PFSK-1 (cell line): ENCODE measurements around the gene MAP4K4.

ENCODE experiments used
- SIN3A ChIP-seq: IDR thresholded peaks from 2 replicates; pipeline ENCODE4 v1.6.1; 2012; ENCODE audit warnings: mild to moderate bottlenecking, low read length, moderate library complexity, borderline replicate concordance; ENCODE audit not compliant: insufficient read depth
- TAF1 ChIP-seq: IDR thresholded peaks from 2 replicates; pipeline ENCODE4 v1.6.1; 2012; ENCODE audit warnings: low read length, control low read depth, borderline replicate concordance; ENCODE audit not compliant: insufficient read depth
- TF ChIP-seq, protein P1 (sequence below), 2 experiments: IDR thresholded peaks; 2 replicates each; pipeline versions ENCODE4 v1.6.1 to v1.8.0; 2011 to 2012; ENCODE audit warnings: low read depth in 2 of 2, low read length in 2 of 2, control low read depth in 1 of 2, inconsistent platforms in 1 of 2, mild to moderate bottlenecking in 1 of 2, moderate library complexity in 1 of 2; ENCODE audit not compliant: insufficient read depth in 1 of 2

DNA sequence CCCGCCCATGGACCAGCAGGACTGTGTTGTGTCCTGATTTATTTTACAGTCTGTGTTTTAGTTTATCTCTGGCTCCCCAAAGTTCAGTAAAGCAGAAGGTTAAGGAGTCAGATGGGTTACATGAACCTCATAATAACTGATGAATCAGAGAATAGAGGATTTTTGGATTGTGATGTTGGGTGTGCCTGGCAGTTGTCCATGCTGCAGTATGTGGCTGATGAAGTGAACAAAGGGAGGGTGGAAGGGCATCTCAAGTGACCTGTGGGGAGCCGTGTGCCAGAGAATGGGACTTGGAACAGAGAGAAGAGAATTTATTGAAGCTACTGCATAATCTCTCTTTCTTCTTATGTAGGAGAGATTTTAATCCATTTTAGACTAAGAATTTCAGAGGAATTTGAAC, 145.5 kb downstream of the MAP4K4 start:
- TF ChIP-seq TAF1 (no peak), SIN3A (no peak)
- TF ChIP-seq, protein P1, sequence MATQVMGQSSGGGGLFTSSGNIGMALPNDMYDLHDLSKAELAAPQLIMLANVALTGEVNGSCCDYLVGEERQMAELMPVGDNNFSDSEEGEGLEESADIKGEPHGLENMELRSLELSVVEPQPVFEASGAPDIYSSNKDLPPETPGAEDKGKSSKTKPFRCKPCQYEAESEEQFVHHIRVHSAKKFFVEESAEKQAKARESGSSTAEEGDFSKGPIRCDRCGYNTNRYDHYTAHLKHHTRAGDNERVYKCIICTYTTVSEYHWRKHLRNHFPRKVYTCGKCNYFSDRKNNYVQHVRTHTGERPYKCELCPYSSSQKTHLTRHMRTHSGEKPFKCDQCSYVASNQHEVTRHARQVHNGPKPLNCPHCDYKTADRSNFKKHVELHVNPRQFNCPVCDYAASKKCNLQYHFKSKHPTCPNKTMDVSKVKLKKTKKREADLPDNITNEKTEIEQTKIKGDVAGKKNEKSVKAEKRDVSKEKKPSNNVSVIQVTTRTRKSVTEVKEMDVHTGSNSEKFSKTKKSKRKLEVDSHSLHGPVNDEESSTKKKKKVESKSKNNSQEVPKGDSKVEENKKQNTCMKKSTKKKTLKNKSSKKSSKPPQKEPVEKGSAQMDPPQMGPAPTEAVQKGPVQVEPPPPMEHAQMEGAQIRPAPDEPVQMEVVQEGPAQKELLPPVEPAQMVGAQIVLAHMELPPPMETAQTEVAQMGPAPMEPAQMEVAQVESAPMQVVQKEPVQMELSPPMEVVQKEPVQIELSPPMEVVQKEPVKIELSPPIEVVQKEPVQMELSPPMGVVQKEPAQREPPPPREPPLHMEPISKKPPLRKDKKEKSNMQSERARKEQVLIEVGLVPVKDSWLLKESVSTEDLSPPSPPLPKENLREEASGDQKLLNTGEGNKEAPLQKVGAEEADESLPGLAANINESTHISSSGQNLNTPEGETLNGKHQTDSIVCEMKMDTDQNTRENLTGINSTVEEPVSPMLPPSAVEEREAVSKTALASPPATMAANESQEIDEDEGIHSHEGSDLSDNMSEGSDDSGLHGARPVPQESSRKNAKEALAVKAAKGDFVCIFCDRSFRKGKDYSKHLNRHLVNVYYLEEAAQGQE (IDR thresholded peaks at IDR 0.05; ENCODE audit: insufficient read depth in 1 of 2, low read depth in 2 of 2, low read length in 2 of 2) = no peak
